H9 (cell line): ENCODE results near the gene SLC19A1. TPM values are rescaled to one million over a fixed set of nuclear protein-coding genes. Genes with fewer than 3 reads are reported as not detected.

ENCODE experiments used
- DNase-seq: peaks from one replicate; pipeline ENCODE4 v3.0.0-alpha.2; 2017
- H2AFZ ChIP-seq: one replicate; pipeline ENCODE4 v1.6.1; 2013; ENCODE audit warnings: mild to moderate bottlenecking, low read length, control low read depth, moderate library complexity
- H2AK5ac ChIP-seq: 2 replicates; pipeline ENCODE4 v1.6.1; 2013; ENCODE audit warnings: low read length, control low read depth, mixed read lengths; ENCODE audit not compliant: insufficient read length
- H2BK120ac ChIP-seq: one replicate; pipeline ENCODE4 v1.6.1; 2013; ENCODE audit warnings: low read depth, mild to moderate bottlenecking, low read length, control low read depth, inconsistent platforms; ENCODE audit not compliant: poor library complexity, severe bottlenecking
- H2BK12ac ChIP-seq: 2 replicates; pipeline ENCODE4 v1.6.1; 2013; ENCODE audit warnings: low read length, control low read depth, mixed read lengths, low read depth; ENCODE audit not compliant: insufficient read length
- H2BK15ac ChIP-seq: 2 replicates; pipeline ENCODE4 v1.6.1; 2013; ENCODE audit warnings: low read depth, low read length, control low read depth
- H2BK20ac ChIP-seq: one replicate; pipeline ENCODE4 v1.6.1; 2013; ENCODE audit warnings: low read depth, mild to moderate bottlenecking, low read length, control low read depth, inconsistent platforms; ENCODE audit not compliant: poor library complexity, severe bottlenecking
- H2BK5ac ChIP-seq: 2 replicates; pipeline ENCODE4 v1.6.1; 2013; ENCODE audit warnings: low read length, control low read depth, mixed read lengths; ENCODE audit not compliant: insufficient read length
- H3K14ac ChIP-seq: 2 replicates; pipeline ENCODE4 v1.6.1; 2013; ENCODE audit warnings: low read length, control low read depth; ENCODE audit not compliant: insufficient read depth
- H3K18ac ChIP-seq: 2 replicates; pipeline ENCODE4 v1.6.1; 2013; ENCODE audit warnings: low read depth, mild to moderate bottlenecking, mixed read lengths, low read length, control low read depth; ENCODE audit not compliant: insufficient read length
- H3K23ac ChIP-seq: 2 replicates; pipeline ENCODE4 v1.6.1; 2013; ENCODE audit warnings: low read length, control low read depth, mixed read lengths, low read depth; ENCODE audit not compliant: insufficient read length
- H3K23me2 ChIP-seq: 2 replicates; pipeline ENCODE4 v1.6.1; 2013; ENCODE audit warnings: low read depth, mild to moderate bottlenecking, mixed read lengths, low read length, control low read depth; ENCODE audit not compliant: insufficient read length, poor library complexity, severe bottlenecking
- H3K27ac ChIP-seq: 2 replicates; pipeline ENCODE4 v1.5.1; 2013; ENCODE audit warnings: low read length, control low read depth, mixed read lengths, low read depth; ENCODE audit not compliant: insufficient read length
- H3K27me3 ChIP-seq: 2 replicates; pipeline ENCODE4 v1.6.1; 2013; ENCODE audit warnings: low read length, control low read depth, inconsistent platforms; ENCODE audit not compliant: insufficient read depth
- H3K4ac ChIP-seq: 2 replicates; pipeline ENCODE4 v1.6.1; 2013; ENCODE audit warnings: low read depth, mild to moderate bottlenecking, control low read depth, inconsistent platforms, low read length, moderate library complexity
- H3K4me1 ChIP-seq: 2 replicates; pipeline ENCODE4 v1.6.1; 2013; ENCODE audit warnings: low read length, control low read depth, inconsistent platforms; ENCODE audit not compliant: insufficient read depth
- H3K4me2 ChIP-seq: 2 replicates; pipeline ENCODE4 v1.6.1; 2013; ENCODE audit warnings: low read length, control low read depth, mixed read lengths; ENCODE audit not compliant: insufficient read length, insufficient read depth
- H3K56ac ChIP-seq: 2 replicates; pipeline ENCODE4 v1.6.1; 2013; ENCODE audit warnings: low read depth, mild to moderate bottlenecking, mixed read lengths, low read length, control low read depth; ENCODE audit not compliant: insufficient read length
- H3K79me1 ChIP-seq: 2 replicates; pipeline ENCODE4 v1.6.1; 2013; ENCODE audit warnings: low read depth, mild to moderate bottlenecking, moderate library complexity, low read length, control low read depth, inconsistent platforms; ENCODE audit not compliant: insufficient read depth, poor library complexity, severe bottlenecking
- H3K79me2 ChIP-seq: 2 replicates; pipeline ENCODE4 v1.6.1; 2013; ENCODE audit warnings: low read length, control low read depth, inconsistent platforms; ENCODE audit not compliant: insufficient read depth
- H3K9ac ChIP-seq: 2 replicates; pipeline ENCODE4 v1.6.1; 2013; ENCODE audit warnings: low read length, control low read depth, mixed read lengths; ENCODE audit not compliant: insufficient read length; ENCODE audit errors: extremely low read depth
- H3K9me3 ChIP-seq: one replicate; pipeline ENCODE4 v1.6.1; 2013; ENCODE audit warnings: low read depth, low read length, inconsistent platforms; ENCODE audit not compliant: control insufficient read depth
- H3T11ph ChIP-seq: one replicate; pipeline ENCODE4 v1.6.1; 2013; ENCODE audit warnings: mild to moderate bottlenecking, low read length, control low read depth, inconsistent platforms
- H4K20me1 ChIP-seq: one replicate; pipeline ENCODE4 v1.6.1; 2013; ENCODE audit not compliant: control insufficient read depth, insufficient read length, insufficient read depth
- H4K5ac ChIP-seq: 2 replicates; pipeline ENCODE4 v1.6.1; 2013; ENCODE audit warnings: low read depth, mild to moderate bottlenecking, mixed read lengths, low read length, control low read depth; ENCODE audit not compliant: insufficient read length
- H4K8ac ChIP-seq: replicated peaks from 2 replicates; pipeline ENCODE4 v1.6.1; 2013; ENCODE audit warnings: low read length, control low read depth, mixed read lengths, low read depth; ENCODE audit not compliant: insufficient read length
- H4K91ac ChIP-seq: 2 replicates; pipeline ENCODE4 v1.6.1; 2013; ENCODE audit warnings: low read depth, mild to moderate bottlenecking, moderate library complexity, mixed read lengths, low read length, control low read depth; ENCODE audit not compliant: insufficient read length
- H3K27ac Mint-ChIP-seq, 3 experiments: 2 replicates in 2 of 3; 3 replicates in 1 of 3; pipeline ENCODE4 v1.8.0; 2020 to 2021; ENCODE audit warnings: mixed read lengths in 3 of 3, mild to moderate bottlenecking in 1 of 3, moderate library complexity in 1 of 3
- H3K27me3 Mint-ChIP-seq: 2 replicates; pipeline ENCODE4 v1.8.0; 2021; ENCODE audit warnings: low read depth, mild to moderate bottlenecking, moderate library complexity, mixed read lengths
- H3K36me3 Mint-ChIP-seq, 3 experiments: 2 replicates in 2 of 3; 3 replicates in 1 of 3; pipeline ENCODE4 v1.8.0; 2020 to 2021; ENCODE audit warnings: low read depth in 3 of 3, mixed read lengths in 3 of 3; ENCODE audit not compliant: insufficient read depth in 1 of 3
- H3K4me1 Mint-ChIP-seq, 2 experiments: 2 replicates each; pipeline ENCODE4 v1.8.0; 2020; ENCODE audit warnings: mixed read lengths in 2 of 2
- H3K4me3 Mint-ChIP-seq, 2 experiments: 2 replicates in 1 of 2; 3 replicates in 1 of 2; pipeline ENCODE4 v1.8.0; 2020 to 2021; ENCODE audit warnings: mild to moderate bottlenecking in 2 of 2, mixed read lengths in 2 of 2, moderate library complexity in 1 of 2
- H3K9me3 Mint-ChIP-seq, 2 experiments: 2 replicates in 1 of 2; 3 replicates in 1 of 2; pipeline ENCODE4 v1.8.0; 2020; ENCODE audit warnings: mild to moderate bottlenecking in 2 of 2, mixed read lengths in 2 of 2, moderate library complexity in 1 of 2
- CTCF ChIP-seq: fragments of 200-600 bp; sonication (generic); conservative IDR thresholded peaks from 3 replicates; pipeline ENCODE4 v1.8.0; 2021; ENCODE audit warnings: antibody characterized with exemption, mild to moderate bottlenecking
- WGBS: extraction: QIAGEN DNeasy Blood & Tissue Kit; methylation state at CpG from one replicate; pipeline ENCODE4 v1.1.7; 2013; ENCODE audit warnings: missing lambda C conversion rate, low lambda C conversion rate, mixed read lengths; ENCODE audit not compliant: insufficient read length; ENCODE audit errors: extremely low coverage; 5-methylcytosine and 5-hydroxymethylcytosine counted together
- total RNA-seq: library from RNA; stranded (reverse); gene quantifications from 2 replicates; pipeline ENCODE4 v1.2.1, GENCODE V29; 2021

Gene SLC19A1
- total RNA-seq, 1 experiment from 2014 or later: 32.4 TPM

GRCh38 chr21:45451091-45451740 is 91.0 kb downstream of the SLC19A1 start:
- no peaks in the 10 kb centered on the region for H3K4me1 ChIP-seq
- peaks cover 11 to 27% (median 24%) of the 10 kb centered on the region in 3 experiments for H3K36me3 Mint-ChIP-seq

More at GRCh38 chr21:45451091-45451740, 91.0 kb downstream of the SLC19A1 start:
- Histone ChIP-seq H2BK120ac (no peak overlapping the region), H2BK20ac (no peak overlapping the region), H4K20me1 (no peaks in the 10 kb centered on the region), H4K91ac (no peak overlapping the region), H3K9ac (no peak overlapping the region), H3K9me3 (no peaks in the 10 kb centered on the region), H2BK5ac (no peak overlapping the region), H3K18ac (no peak overlapping the region), H2AK5ac (no peak overlapping the region), H3K79me1 (peaks cover 2% of the 10 kb centered on the region), H3K23ac (no peak overlapping the region), H3K14ac (no peak overlapping the region), H3K56ac (no peak overlapping the region), H4K8ac (no peak overlapping the region), H3K27me3 (no peaks in the 10 kb centered on the region), H3K4me2 (no peak overlapping the region), H2BK12ac (no peak overlapping the region), H2AFZ (no peak overlapping the region), H3K4ac (no peak overlapping the region), H3T11ph (no peak overlapping the region), H3K27ac (no peak overlapping the region), H3K23me2 (no peaks in the 10 kb centered on the region), H3K79me2 (peaks cover 19% of the 10 kb centered on the region; the same call in 1 of the 2 replicates), H2BK15ac (no peak overlapping the region), H4K5ac (no peak overlapping the region)
- Mint-ChIP-seq H3K4me1 (peaks cover 9 to 19% of the 10 kb centered on the region in 2 experiments), H3K9me3 (peaks cover 0 to 1% of the 10 kb centered on the region in 2 experiments; a peak in 3 of 5 replicates), H3K27me3 (no peaks in the 10 kb centered on the region), H3K4me3 (no peak overlapping the region), H3K27ac (peak overlapping the region in 2 of 3 experiments; percentile 82 to 83; a peak in 4 of 7 replicates)
- WGBS: no CpG with 5 or more reads among the region's 20 CpGs
- TF ChIP-seq CTCF: no peak
- DNase-seq: no peak
